ENCODE results near the gene TPP1.
A peak's percentile ranks its signal among the peaks of the same experiment; 100 is the strongest.

TPP1 gene

GRCh38 chr11:6636480-6636879 is 17.3 kb upstream of the TPP1 start:
- no peak overlapping the region for H3K27ac Mint-ChIP-seq
- H3K27me3 Mint-ChIP-seq: no peaks in the 10 kb centered on the region
- H3K9me3 Mint-ChIP-seq: no peaks in the 10 kb centered on the region
- peaks cover 3% of the 10 kb centered on the region for H3K4me1 Mint-ChIP-seq (ENCODE audit: low read depth)
- DNase-seq: no peak
- no peaks in the 10 kb centered on the region for H3K36me3 Mint-ChIP-seq (ENCODE audit: low read depth)
- no peak overlapping the region for H3K4me3 Mint-ChIP-seq

- H3K27ac Mint-ChIP-seq: no peak overlapping the region
- DNase-seq: peak; percentile 20
- H3K36me3 Mint-ChIP-seq (ENCODE audit: low read depth): no peaks in the 10 kb centered on the region
- H3K9me3 Mint-ChIP-seq: no peaks in the 10 kb centered on the region
- no peaks in the 10 kb centered on the region for H3K27me3 Mint-ChIP-seq
- H3K4me1 Mint-ChIP-seq (ENCODE audit: low read depth): peaks cover 3% of the 10 kb centered on the region
- H3K4me3 Mint-ChIP-seq: no peak overlapping the region
Observed at GRCh38 chr11:6635082-6635932, 16.1 kb upstream of the TPP1 start.

GRCh38 chr11:6634534-6634933 is 15.3 kb upstream of the TPP1 start:
- no peak for DNase-seq
- Mint-ChIP-seq H3K9me3 (no peaks in the 10 kb centered on the region), H3K27ac (no peak overlapping the region), H3K27me3 (no peaks in the 10 kb centered on the region), H3K4me3 (no peak overlapping the region), H3K4me1 (ENCODE audit: low read depth) (peaks cover 3% of the 10 kb centered on the region), H3K36me3 (ENCODE audit: low read depth) (no peaks in the 10 kb centered on the region)

GRCh38 chr11:6633422-6634408 is 14.5 kb upstream of the TPP1 start:
- no peaks in the 10 kb centered on the region for H3K36me3 Mint-ChIP-seq (ENCODE audit: low read depth)
- no peaks in the 10 kb centered on the region for H3K9me3 Mint-ChIP-seq
- no peak overlapping the region for H3K4me3 Mint-ChIP-seq
- no peak overlapping the region for H3K27ac Mint-ChIP-seq
- peaks cover 3% of the 10 kb centered on the region for H3K4me1 Mint-ChIP-seq (ENCODE audit: low read depth)
- H3K27me3 Mint-ChIP-seq: no peaks in the 10 kb centered on the region
- no peak for DNase-seq

GRCh38 chr11:6632116-6633073 is 13.2 kb upstream of the TPP1 start:
- no peak for DNase-seq
- Mint-ChIP-seq H3K36me3 (ENCODE audit: low read depth) (no peaks in the 10 kb centered on the region), H3K27me3 (no peaks in the 10 kb centered on the region), H3K4me3 (no peak overlapping the region), H3K4me1 (ENCODE audit: low read depth) (peaks cover 13% of the 10 kb centered on the region), H3K9me3 (no peaks in the 10 kb centered on the region), H3K27ac (no peak overlapping the region)

- DNase-seq: no peak
- H3K27me3 Mint-ChIP-seq: no peaks in the 10 kb centered on the region
- H3K9me3 Mint-ChIP-seq: no peaks in the 10 kb centered on the region
- no peaks in the 10 kb centered on the region for H3K36me3 Mint-ChIP-seq (ENCODE audit: low read depth)
- no peak overlapping the region for H3K4me3 Mint-ChIP-seq
- peaks cover 20% of the 10 kb centered on the region for H3K4me1 Mint-ChIP-seq (ENCODE audit: low read depth)
- peak overlapping the region; percentile 3 for H3K27ac Mint-ChIP-seq
Observed at GRCh38 chr11:6631361-6631890, 12.2 kb upstream of the TPP1 start.

- Mint-ChIP-seq H3K4me1 (ENCODE audit: low read depth) (peaks cover 20% of the 10 kb centered on the region), H3K27me3 (no peaks in the 10 kb centered on the region), H3K9me3 (no peaks in the 10 kb centered on the region), H3K27ac (no peak overlapping the region), H3K36me3 (ENCODE audit: low read depth) (no peaks in the 10 kb centered on the region), H3K4me3 (no peak overlapping the region)
- DNase-seq: no peak
Observed at GRCh38 chr11:6630632-6631291, 11.5 kb upstream of the TPP1 start.

GRCh38 chr11:6629892-6630631 is 10.8 kb upstream of the TPP1 start:
- no peak for DNase-seq
- no peaks in the 10 kb centered on the region for H3K9me3 Mint-ChIP-seq
- no peaks in the 10 kb centered on the region for H3K27me3 Mint-ChIP-seq
- no peak overlapping the region for H3K4me3 Mint-ChIP-seq
- H3K27ac Mint-ChIP-seq: no peak overlapping the region
- H3K4me1 Mint-ChIP-seq (ENCODE audit: low read depth): peaks cover 20% of the 10 kb centered on the region
- no peaks in the 10 kb centered on the region for H3K36me3 Mint-ChIP-seq (ENCODE audit: low read depth)

GRCh38 chr11:6629573-6629891 is 10.3 kb upstream of the TPP1 start:
- H3K36me3 Mint-ChIP-seq (ENCODE audit: low read depth): no peaks in the 10 kb centered on the region
- H3K4me1 Mint-ChIP-seq (ENCODE audit: low read depth): peaks cover 20% of the 10 kb centered on the region
- H3K4me3 Mint-ChIP-seq: no peak overlapping the region
- no peaks in the 10 kb centered on the region for H3K27me3 Mint-ChIP-seq
- no peak for DNase-seq
- H3K27ac Mint-ChIP-seq: no peak overlapping the region
- no peaks in the 10 kb centered on the region for H3K9me3 Mint-ChIP-seq

- Mint-ChIP-seq H3K9me3 (no peaks in the 10 kb centered on the region), H3K27ac (no peak overlapping the region), H3K4me3 (no peak overlapping the region), H3K4me1 (ENCODE audit: low read depth) (peaks cover 20% of the 10 kb centered on the region), H3K36me3 (ENCODE audit: low read depth) (no peaks in the 10 kb centered on the region), H3K27me3 (no peaks in the 10 kb centered on the region)
- DNase-seq: no peak
Observed at GRCh38 chr11:6628526-6628925, 9.3 kb upstream of the TPP1 start.

GRCh38 chr11:6627762-6628241 is 8.6 kb upstream of the TPP1 start:
- H3K27me3 Mint-ChIP-seq: no peaks in the 10 kb centered on the region
- no peaks in the 10 kb centered on the region for H3K36me3 Mint-ChIP-seq (ENCODE audit: low read depth)
- DNase-seq: no peak
- H3K9me3 Mint-ChIP-seq: no peaks in the 10 kb centered on the region
- H3K4me3 Mint-ChIP-seq: no peak overlapping the region
- H3K4me1 Mint-ChIP-seq (ENCODE audit: low read depth): peaks cover 20% of the 10 kb centered on the region
- H3K27ac Mint-ChIP-seq: no peak overlapping the region

GRCh38 chr11:6626971-6627761 is 7.9 kb upstream of the TPP1 start:
- Mint-ChIP-seq H3K9me3 (no peaks in the 10 kb centered on the region), H3K27me3 (no peaks in the 10 kb centered on the region), H3K4me1 (ENCODE audit: low read depth) (peaks cover 16% of the 10 kb centered on the region), H3K4me3 (no peak overlapping the region), H3K36me3 (ENCODE audit: low read depth) (no peaks in the 10 kb centered on the region), H3K27ac (no peak overlapping the region)
- DNase-seq: no peak

All from activated T-cell treated with anti-CD3 and anti-CD28 coated beads, Interleukin-2, amount 50 U/mL, for 24 hours (primary cell).